GM23338 (cell line): Measurements from ENCODE around the gene DMD.

Experiments
- CREB1 ChIP-seq: fragments of 250-450 bp; sonication (Bioruptor Pico); IDR thresholded peaks from 2 replicates; pipeline ENCODE4 v1.5.0; 2020; ENCODE audit warnings: low read depth, mild to moderate bottlenecking, moderate library complexity
- EZH2 ChIP-seq: fragments of 200-600 bp; sonication (generic); IDR thresholded peaks from one replicate; pipeline ENCODE4 v1.8.0; 2017; ENCODE audit warnings: antibody characterized with exemption, mild to moderate bottlenecking, low read depth; ENCODE audit not compliant: unreplicated experiment
- EZH2phosphoT487 ChIP-seq: fragments of 200-600 bp; sonication (generic); IDR thresholded peaks from one replicate; pipeline ENCODE4 v1.8.1; 2018; ENCODE audit warnings: antibody characterized with exemption; ENCODE audit not compliant: unreplicated experiment
- JUNB ChIP-seq: IDR thresholded peaks from one replicate; pipeline ENCODE4 v1.6.1; 2016; ENCODE audit warnings: antibody characterized with exemption; ENCODE audit not compliant: unreplicated experiment
- POLR2AphosphoS5 ChIP-seq: IDR thresholded peaks from 2 replicates; pipeline ENCODE4 v1.6.1; 2016; ENCODE audit warnings: antibody characterized with exemption, low read depth
- TF ChIP-seq, protein P1 (sequence below), 2 experiments: fragments of 200-600 bp in 1 of 2; sonication (generic) in 1 of 2; conservative IDR thresholded peaks; 2 replicates each; pipeline versions ENCODE4 v1.5.1 to v1.6.1; 2016 to 2017; ENCODE audit warnings: antibody characterized with exemption in 2 of 2, low read depth in 2 of 2, mild to moderate bottlenecking in 2 of 2, moderate library complexity in 1 of 2
- TF ChIP-seq, protein P2 (sequence below): IDR thresholded peaks from one replicate; pipeline ENCODE4 v1.6.1; 2018; ENCODE audit warnings: antibody characterized with exemption; ENCODE audit not compliant: unreplicated experiment
- TF ChIP-seq, protein P3 (sequence below): IDR thresholded peaks from 2 replicates; pipeline ENCODE4 v1.6.1; 2016; ENCODE audit warnings: antibody characterized with exemption
- TF ChIP-seq, protein P4 (sequence below): fragments of 250-450 bp; sonication (Bioruptor Pico); IDR thresholded peaks from 2 replicates; pipeline ENCODE4 v1.5.0; 2020; ENCODE audit warnings: mild to moderate bottlenecking, moderate library complexity

DNA sequence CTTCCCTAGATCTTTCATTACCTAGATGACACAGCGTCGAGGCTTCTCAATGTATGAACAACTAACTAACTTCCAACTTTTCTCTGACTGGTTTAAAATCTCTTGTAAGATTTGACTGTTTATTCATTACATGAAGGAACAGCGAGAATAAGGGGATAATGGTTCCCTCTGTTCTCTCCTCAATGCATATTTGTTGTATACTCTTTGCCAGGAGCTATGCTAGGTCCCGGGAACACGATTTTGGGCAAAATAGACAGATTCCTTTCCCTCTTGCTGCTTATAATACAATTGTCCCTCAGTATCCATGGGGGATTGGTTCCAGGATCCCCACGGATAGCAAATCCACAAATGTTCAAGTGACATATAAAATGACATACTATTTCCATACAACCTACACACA lies 1020.0 kb downstream of the DMD start:
- no peak for TF ChIP-seq POLR2AphosphoS5
- TF ChIP-seq EZH2phosphoT487, result no peak
- TF ChIP-seq, protein P1, sequence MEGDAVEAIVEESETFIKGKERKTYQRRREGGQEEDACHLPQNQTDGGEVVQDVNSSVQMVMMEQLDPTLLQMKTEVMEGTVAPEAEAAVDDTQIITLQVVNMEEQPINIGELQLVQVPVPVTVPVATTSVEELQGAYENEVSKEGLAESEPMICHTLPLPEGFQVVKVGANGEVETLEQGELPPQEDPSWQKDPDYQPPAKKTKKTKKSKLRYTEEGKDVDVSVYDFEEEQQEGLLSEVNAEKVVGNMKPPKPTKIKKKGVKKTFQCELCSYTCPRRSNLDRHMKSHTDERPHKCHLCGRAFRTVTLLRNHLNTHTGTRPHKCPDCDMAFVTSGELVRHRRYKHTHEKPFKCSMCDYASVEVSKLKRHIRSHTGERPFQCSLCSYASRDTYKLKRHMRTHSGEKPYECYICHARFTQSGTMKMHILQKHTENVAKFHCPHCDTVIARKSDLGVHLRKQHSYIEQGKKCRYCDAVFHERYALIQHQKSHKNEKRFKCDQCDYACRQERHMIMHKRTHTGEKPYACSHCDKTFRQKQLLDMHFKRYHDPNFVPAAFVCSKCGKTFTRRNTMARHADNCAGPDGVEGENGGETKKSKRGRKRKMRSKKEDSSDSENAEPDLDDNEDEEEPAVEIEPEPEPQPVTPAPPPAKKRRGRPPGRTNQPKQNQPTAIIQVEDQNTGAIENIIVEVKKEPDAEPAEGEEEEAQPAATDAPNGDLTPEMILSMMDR (conservative IDR thresholded peaks at IDR 0.05; ENCODE audit: low read depth in 2 of 2), result no peak
- TF ChIP-seq EZH2, result no peak
- TF ChIP-seq CREB1 (CRISPR knock-in tag), result no peak
- TF ChIP-seq, protein P2, sequence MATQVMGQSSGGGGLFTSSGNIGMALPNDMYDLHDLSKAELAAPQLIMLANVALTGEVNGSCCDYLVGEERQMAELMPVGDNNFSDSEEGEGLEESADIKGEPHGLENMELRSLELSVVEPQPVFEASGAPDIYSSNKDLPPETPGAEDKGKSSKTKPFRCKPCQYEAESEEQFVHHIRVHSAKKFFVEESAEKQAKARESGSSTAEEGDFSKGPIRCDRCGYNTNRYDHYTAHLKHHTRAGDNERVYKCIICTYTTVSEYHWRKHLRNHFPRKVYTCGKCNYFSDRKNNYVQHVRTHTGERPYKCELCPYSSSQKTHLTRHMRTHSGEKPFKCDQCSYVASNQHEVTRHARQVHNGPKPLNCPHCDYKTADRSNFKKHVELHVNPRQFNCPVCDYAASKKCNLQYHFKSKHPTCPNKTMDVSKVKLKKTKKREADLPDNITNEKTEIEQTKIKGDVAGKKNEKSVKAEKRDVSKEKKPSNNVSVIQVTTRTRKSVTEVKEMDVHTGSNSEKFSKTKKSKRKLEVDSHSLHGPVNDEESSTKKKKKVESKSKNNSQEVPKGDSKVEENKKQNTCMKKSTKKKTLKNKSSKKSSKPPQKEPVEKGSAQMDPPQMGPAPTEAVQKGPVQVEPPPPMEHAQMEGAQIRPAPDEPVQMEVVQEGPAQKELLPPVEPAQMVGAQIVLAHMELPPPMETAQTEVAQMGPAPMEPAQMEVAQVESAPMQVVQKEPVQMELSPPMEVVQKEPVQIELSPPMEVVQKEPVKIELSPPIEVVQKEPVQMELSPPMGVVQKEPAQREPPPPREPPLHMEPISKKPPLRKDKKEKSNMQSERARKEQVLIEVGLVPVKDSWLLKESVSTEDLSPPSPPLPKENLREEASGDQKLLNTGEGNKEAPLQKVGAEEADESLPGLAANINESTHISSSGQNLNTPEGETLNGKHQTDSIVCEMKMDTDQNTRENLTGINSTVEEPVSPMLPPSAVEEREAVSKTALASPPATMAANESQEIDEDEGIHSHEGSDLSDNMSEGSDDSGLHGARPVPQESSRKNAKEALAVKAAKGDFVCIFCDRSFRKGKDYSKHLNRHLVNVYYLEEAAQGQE, result no peak
- TF ChIP-seq, protein P3, sequence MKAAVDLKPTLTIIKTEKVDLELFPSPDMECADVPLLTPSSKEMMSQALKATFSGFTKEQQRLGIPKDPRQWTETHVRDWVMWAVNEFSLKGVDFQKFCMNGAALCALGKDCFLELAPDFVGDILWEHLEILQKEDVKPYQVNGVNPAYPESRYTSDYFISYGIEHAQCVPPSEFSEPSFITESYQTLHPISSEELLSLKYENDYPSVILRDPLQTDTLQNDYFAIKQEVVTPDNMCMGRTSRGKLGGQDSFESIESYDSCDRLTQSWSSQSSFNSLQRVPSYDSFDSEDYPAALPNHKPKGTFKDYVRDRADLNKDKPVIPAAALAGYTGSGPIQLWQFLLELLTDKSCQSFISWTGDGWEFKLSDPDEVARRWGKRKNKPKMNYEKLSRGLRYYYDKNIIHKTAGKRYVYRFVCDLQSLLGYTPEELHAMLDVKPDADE, result no peak
- TF ChIP-seq JUNB, result no peak
- TF ChIP-seq, protein P4, sequence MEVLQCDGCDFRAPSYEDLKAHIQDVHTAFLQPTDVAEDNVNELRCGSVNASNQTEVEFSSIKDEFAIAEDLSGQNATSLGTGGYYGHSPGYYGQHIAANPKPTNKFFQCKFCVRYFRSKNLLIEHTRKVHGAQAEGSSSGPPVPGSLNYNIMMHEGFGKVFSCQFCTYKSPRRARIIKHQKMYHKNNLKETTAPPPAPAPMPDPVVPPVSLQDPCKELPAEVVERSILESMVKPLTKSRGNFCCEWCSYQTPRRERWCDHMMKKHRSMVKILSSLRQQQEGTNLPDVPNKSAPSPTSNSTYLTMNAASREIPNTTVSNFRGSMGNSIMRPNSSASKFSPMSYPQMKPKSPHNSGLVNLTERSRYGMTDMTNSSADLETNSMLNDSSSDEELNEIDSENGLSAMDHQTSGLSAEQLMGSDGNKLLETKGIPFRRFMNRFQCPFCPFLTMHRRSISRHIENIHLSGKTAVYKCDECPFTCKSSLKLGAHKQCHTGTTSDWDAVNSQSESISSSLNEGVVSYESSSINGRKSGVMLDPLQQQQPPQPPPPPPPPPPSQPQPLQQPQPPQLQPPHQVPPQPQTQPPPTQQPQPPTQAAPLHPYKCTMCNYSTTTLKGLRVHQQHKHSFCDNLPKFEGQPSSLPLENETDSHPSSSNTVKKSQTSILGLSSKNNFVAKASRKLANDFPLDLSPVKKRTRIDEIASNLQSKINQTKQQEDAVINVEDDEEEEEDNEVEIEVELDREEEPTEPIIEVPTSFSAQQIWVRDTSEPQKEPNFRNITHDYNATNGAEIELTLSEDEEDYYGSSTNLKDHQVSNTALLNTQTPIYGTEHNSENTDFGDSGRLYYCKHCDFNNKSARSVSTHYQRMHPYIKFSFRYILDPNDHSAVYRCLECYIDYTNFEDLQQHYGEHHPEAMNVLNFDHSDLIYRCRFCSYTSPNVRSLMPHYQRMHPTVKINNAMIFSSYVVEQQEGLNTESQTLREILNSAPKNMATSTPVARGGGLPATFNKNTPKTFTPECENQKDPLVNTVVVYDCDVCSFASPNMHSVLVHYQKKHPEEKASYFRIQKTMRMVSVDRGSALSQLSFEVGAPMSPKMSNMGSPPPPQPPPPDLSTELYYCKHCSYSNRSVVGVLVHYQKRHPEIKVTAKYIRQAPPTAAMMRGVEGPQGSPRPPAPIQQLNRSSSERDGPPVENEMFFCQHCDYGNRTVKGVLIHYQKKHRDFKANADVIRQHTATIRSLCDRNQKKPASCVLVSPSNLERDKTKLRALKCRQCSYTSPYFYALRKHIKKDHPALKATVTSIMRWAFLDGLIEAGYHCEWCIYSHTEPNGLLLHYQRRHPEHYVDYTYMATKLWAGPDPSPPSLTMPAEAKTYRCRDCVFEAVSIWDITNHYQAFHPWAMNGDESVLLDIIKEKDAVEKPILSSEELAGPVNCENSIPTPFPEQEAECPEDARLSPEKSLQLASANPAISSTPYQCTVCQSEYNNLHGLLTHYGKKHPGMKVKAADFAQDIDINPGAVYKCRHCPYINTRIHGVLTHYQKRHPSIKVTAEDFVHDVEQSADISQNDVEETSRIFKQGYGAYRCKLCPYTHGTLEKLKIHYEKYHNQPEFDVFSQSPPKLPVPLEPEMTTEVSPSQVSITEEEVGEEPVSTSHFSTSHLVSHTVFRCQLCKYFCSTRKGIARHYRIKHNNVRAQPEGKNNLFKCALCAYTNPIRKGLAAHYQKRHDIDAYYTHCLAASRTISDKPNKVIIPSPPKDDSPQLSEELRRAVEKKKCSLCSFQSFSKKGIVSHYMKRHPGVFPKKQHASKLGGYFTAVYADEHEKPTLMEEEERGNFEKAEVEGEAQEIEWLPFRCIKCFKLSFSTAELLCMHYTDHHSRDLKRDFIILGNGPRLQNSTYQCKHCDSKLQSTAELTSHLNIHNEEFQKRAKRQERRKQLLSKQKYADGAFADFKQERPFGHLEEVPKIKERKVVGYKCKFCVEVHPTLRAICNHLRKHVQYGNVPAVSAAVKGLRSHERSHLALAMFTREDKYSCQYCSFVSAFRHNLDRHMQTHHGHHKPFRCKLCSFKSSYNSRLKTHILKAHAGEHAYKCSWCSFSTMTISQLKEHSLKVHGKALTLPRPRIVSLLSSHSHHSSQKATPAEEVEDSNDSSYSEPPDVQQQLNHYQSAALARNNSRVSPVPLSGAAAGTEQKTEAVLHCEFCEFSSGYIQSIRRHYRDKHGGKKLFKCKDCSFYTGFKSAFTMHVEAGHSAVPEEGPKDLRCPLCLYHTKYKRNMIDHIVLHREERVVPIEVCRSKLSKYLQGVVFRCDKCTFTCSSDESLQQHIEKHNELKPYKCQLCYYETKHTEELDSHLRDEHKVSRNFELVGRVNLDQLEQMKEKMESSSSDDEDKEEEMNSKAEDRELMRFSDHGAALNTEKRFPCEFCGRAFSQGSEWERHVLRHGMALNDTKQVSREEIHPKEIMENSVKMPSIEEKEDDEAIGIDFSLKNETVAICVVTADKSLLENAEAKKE (CRISPR knock-in tag), result no peak
